ENCODE measurements around the gene G3BP2. TPM values are rescaled to one million over a fixed set of nuclear protein-coding genes. Genes with fewer than 3 reads are reported as not detected.

The G3BP2 gene
- total and polyA plus RNA-seq, 2 donors (not counting 1 experiment from before 2014, with no cell fraction given), result 33.0 to 154 TPM

GRCh38 chr4:75634951-75635350 is 38.3 kb downstream of the G3BP2 start:
- Histone ChIP-seq H3K79me2 (ENCODE audit: control insufficient read depth, insufficient read depth, low read length) (no peaks in the 10 kb centered on the region), H3K4me3 (ENCODE audit: control extremely low read depth in 1 of 5, extremely low read depth in 1 of 5, insufficient read depth in 1 of 5, low read depth in 2 of 5, low read length in 4 of 5) (no peak overlapping the region), H3K4me2 (replicated peaks; ENCODE audit: low read depth, low read length, poor library complexity, severe bottlenecking) (no peak overlapping the region), H3K27me3 (replicated peaks in 1 of 4; ENCODE audit: control extremely low read depth in 1 of 4, control insufficient read depth in 3 of 4, insufficient read depth in 4 of 4, low read length in 3 of 4) (no peaks in the 10 kb centered on the region), H3K9ac (ENCODE audit: low read length) (no peak overlapping the region), H3K9me3 (ENCODE audit: control extremely low read depth in 1 of 3, control insufficient read depth in 2 of 3, insufficient read depth in 1 of 3, low read length in 2 of 3) (no peaks in the 10 kb centered on the region), H3K27ac (ENCODE audit: low read length in 2 of 2) (no peak overlapping the region), H4K20me1 (ENCODE audit: control insufficient read depth, insufficient read depth, low read length, poor library complexity, severe bottlenecking) (no peaks in the 10 kb centered on the region), H2AFZ (ENCODE audit: insufficient read depth, low read depth, low read length, poor library complexity, severe bottlenecking) (no peak overlapping the region), H3K4me1 (ENCODE audit: control insufficient read depth in 2 of 2, insufficient read depth in 2 of 2, low read length in 2 of 2) (peaks cover 4 to 11% of the 10 kb centered on the region in 2 donors), H3K36me3 (replicated peaks in 1 of 2; ENCODE audit: control extremely low read depth in 1 of 2, control insufficient read depth in 1 of 2, extremely low read depth in 1 of 2, insufficient read depth in 2 of 2, low read length in 1 of 2) (no peaks in the 10 kb centered on the region)
- Mint-ChIP-seq H3K9me3 (ENCODE audit: insufficient read depth) (no peaks in the 10 kb centered on the region), H3K4me1 (peaks cover 10% of the 10 kb centered on the region), H3K4me3 (no peak overlapping the region), H3K27me3 (no peaks in the 10 kb centered on the region), H3K27ac (no peak overlapping the region)
- ChIA-PET CTCF (no interaction called here), POLR2A (no interaction called here)
- no peak for DNase-seq
- no CpG with 5 or more reads among the region's 2 CpGs for WGBS (ENCODE audit: insufficient coverage)
- intact Hi-C loops (cut with micrococcal nuclease), result loop anchor here (10.0 kb wide), 1 partner anchor 310 kb away; the partner anchor contains the start of gene NAAA
- no peak for ATAC-seq (ENCODE audit: low read depth)
- TF ChIP-seq EZH2 (IDR thresholded peaks at IDR 0.05; ENCODE audit: borderline replicate concordance, insufficient read depth, low read depth, low read length, poor library complexity, severe bottlenecking), result no peak
- no peak for TF ChIP-seq CTCF (IDR thresholded peaks at IDR 0.05)

GRCh38 chr4:75634281-75634680 is 38.9 kb downstream of the G3BP2 start:
- TF ChIP-seq EZH2 (IDR thresholded peaks at IDR 0.05; ENCODE audit: borderline replicate concordance, insufficient read depth, low read depth, low read length, poor library complexity, severe bottlenecking), result no peak
- TF ChIP-seq CTCF (IDR thresholded peaks at IDR 0.05), result no peak
- Mint-ChIP-seq H3K27ac (no peak overlapping the region), H3K4me1 (peaks cover 11% of the 10 kb centered on the region), H3K27me3 (no peaks in the 10 kb centered on the region), H3K4me3 (no peak overlapping the region), H3K9me3 (ENCODE audit: insufficient read depth) (no peaks in the 10 kb centered on the region)
- Histone ChIP-seq H3K9me3 (ENCODE audit: control extremely low read depth in 1 of 3, control insufficient read depth in 2 of 3, insufficient read depth in 1 of 3, low read length in 2 of 3) (no peaks in the 10 kb centered on the region), H3K27ac (ENCODE audit: low read length in 2 of 2) (no peak overlapping the region), H3K27me3 (replicated peaks in 1 of 4; ENCODE audit: control extremely low read depth in 1 of 4, control insufficient read depth in 3 of 4, insufficient read depth in 4 of 4, low read length in 3 of 4) (no peaks in the 10 kb centered on the region), H3K4me1 (ENCODE audit: control insufficient read depth in 2 of 2, insufficient read depth in 2 of 2, low read length in 2 of 2) (peaks cover 4 to 14% of the 10 kb centered on the region in 2 donors), H2AFZ (ENCODE audit: insufficient read depth, low read depth, low read length, poor library complexity, severe bottlenecking) (no peak overlapping the region), H4K20me1 (ENCODE audit: control insufficient read depth, insufficient read depth, low read length, poor library complexity, severe bottlenecking) (no peaks in the 10 kb centered on the region), H3K4me3 (ENCODE audit: control extremely low read depth in 1 of 5, extremely low read depth in 1 of 5, insufficient read depth in 1 of 5, low read depth in 2 of 5, low read length in 4 of 5) (no peak overlapping the region), H3K79me2 (ENCODE audit: control insufficient read depth, insufficient read depth, low read length) (no peaks in the 10 kb centered on the region), H3K4me2 (replicated peaks; ENCODE audit: low read depth, low read length, poor library complexity, severe bottlenecking) (no peak overlapping the region), H3K36me3 (replicated peaks in 1 of 2; ENCODE audit: control extremely low read depth in 1 of 2, control insufficient read depth in 1 of 2, extremely low read depth in 1 of 2, insufficient read depth in 2 of 2, low read length in 1 of 2) (no peaks in the 10 kb centered on the region), H3K9ac (ENCODE audit: low read length) (no peak overlapping the region)
- ATAC-seq (ENCODE audit: low read depth), result no peak
- ChIA-PET CTCF (no interaction called here), POLR2A (no interaction called here)
- DNase-seq, result no peak
- intact Hi-C loops (cut with micrococcal nuclease), result loop anchor here (10.0 kb wide), 1 partner anchor 311 kb away; the partner anchor contains the start of gene NAAA
- 100% methylated on average over 1 of the region's 3 CpGs for WGBS (ENCODE audit: insufficient coverage)

Measured in B cell (primary cell).